NCI-H226 (cell line): Measurements from ENCODE around the gene PYGO1.
"Not testable (repeated sequence)": the region's sequence is repeated elsewhere in the genome, so short reads cannot be mapped to it uniquely, and the experiment has no call there.

Experiments used
- DNase-seq: peaks from one replicate; pipeline ENCODE4 v3.0.0-alpha.2; 2015

PYGO1 gene

DNA sequence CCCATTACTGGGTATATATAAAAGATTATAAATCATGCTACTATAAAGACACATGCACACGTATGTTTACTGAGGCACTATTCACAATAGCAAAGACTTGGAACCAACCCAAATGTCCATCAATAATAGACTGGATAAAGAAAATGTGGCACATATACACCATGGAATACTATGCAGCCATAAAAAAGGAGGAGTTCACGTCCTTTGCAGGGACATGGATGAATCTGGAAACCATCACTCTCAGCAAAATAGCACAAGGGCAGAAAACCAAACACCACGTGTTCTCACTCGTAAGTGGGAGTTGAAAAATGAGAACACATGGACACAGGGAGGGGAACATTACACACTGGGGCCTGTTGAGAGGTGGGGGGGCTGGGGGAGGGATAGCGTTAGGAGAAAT, 82.7 kb downstream of the PYGO1 start:
- DNase-seq: not testable (repeated sequence)

DNA sequence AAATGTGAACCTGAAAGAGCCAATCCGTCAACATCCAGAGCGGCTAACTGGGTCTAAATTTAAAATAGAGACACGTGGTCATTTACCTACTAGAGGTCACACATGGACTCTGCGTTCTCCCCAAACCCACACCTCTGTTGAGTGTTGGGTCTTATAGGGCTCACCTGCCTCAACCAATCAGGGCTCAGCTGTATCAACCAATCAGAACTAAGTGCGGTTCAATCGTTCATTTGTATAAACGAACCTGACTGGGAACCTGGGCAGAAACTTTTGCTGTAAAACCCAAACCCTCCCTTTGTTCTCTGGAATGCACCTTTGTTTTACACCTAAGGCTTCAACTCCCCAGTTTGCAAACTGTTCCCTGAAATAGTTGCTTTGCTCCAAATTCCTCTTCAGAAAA, 89.0 kb downstream of the PYGO1 start:
- no peak for DNase-seq

DNA sequence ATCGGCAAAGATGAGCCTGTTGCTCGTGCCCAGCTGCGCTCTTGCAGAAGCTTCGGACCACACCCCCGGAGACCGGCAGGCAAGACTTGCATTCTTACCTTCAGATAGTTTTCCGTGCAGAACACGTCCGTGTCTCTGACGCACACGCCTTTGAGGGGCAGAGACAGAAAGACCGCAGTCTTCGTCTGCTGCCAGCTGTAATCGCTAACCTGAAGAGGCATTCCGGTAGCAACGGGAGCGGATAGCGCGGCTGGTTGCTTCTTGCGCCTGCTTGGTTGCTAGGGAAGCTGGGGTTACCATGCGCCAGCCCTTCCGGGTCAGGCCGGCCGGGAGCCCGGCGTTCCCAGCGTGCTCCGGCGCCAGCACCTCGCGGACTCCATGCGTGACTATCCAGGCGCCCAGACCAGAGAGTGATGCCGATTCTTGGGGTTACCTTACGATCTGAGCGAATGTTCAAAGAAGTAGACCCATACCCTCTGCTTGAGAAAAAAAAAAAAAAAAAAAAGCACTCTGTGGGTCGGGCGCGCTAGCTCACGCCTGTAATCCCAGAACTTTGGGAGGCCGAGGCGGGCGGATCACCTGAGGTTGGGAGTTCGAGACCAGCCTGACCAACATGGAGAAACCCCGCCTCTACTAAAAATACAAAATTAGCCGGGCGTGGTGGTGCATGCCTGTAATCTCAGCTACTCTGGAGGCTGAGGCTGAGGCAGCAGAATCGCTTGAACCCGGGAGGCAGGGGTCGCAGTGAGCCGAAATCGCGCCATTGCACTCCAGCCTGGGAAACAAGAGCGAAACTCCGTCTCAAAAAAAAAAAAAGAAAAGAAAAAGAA, 89.8 kb downstream of the PYGO1 start:
- peak; percentile 93 for DNase-seq

DNA sequence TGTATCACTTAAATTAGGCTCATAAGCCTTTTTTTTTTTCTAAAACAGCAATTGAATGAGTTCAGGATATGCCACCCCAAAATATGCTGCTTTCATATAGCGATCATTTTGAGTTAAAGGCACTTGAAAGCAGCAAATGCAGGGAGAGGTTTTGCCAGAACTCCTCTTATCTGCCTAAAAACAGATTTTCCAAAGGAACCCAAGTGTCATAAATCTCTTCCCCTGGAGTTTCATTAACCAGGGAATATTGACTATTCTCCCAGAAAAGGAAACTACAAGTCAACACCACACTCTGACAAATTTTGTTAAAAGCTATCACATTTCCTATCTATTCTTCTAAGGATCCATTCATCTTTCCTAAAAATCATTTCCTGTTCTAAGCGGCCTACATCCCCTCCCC, 91.4 kb downstream of the PYGO1 start:
- no peak for DNase-seq

DNA sequence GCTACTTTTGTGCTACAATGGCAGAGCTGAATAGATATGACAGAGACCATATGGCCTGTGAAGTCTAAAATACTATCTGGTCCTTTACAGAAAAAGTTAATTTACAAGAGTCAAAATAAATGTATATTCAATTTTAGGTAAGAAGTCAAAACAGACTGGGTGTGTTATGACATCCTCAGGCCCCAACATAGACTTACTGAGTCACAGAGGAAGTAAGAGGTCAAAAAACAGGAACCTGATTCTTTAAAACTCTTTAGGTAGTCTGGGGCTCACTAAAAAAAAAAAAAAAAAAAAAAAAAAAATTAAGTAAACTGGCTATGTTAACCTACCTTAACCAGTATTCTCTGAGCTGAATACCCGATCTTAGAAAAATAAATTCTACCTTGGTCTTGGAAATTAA, 93.2 kb downstream of the PYGO1 start:
- no peak for DNase-seq

DNA sequence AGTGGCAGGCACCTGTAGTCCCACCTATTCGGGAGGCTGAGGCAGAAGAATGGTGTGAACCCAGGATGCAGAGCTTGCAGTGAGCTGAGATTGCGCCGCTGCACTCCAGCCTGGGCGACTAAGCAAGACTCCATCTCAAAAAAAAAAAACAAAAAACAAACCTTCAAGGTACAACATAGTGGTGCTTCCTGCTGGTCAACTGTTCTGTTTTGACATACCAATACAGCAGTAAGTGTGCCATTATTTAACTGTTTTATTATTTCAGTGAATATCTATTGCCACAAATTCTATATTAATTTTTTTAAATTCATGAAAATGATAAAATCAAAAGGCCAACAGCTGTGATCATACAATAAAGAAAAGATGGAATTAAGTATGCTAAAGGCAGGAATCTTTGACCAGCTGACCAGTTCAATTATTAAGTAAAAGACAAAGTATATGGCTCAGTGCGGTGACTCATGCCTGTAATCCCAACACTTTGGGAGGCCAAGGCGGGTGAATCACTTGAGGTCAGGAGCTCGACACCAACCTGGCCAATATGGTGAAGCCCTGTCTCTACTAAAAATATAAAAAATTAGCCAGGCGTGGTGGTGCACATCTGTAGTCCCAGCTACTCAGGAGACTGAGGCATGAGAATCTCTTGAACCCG, 99.1 kb downstream of the PYGO1 start:
- peak; percentile 81 for DNase-seq
